Natural killer cell (primary cell): ENCODE data around the gene SAV1. TPM values are rescaled to one million over a fixed set of nuclear protein-coding genes. Genes with fewer than 3 reads are reported as not detected.

Experiments
- ATAC-seq, 3 donors: fragments of 150-1000 bp in 2 of 3; fragments of 200-7000 bp in 1 of 3; cut with Tn5 transposase; 1 replicate in 1 of 3; 2 replicates in 2 of 3; pipeline ENCODE4 v1.10.0; 2021; ENCODE audit warnings: mild to moderate bottlenecking in 2 of 3, moderate library complexity in 2 of 3
- DNase-seq, 2 donors: peaks; one replicate each; pipeline versions ENCODE4 v3.0.0 to v3.0.0-alpha.2; 2013 to 2021; ENCODE audit warnings: mixed read lengths in 1 of 2
- H3K27ac ChIP-seq: one replicate; pipeline ENCODE4 v1.5.1; 2013; ENCODE audit warnings: mild to moderate bottlenecking, low read length
- H3K27me3 ChIP-seq: one replicate; pipeline ENCODE4 v1.6.1; 2013; ENCODE audit warnings: low read length; ENCODE audit not compliant: control insufficient read depth, insufficient read depth
- H3K36me3 ChIP-seq: one replicate; pipeline ENCODE4 v1.6.1; 2013; ENCODE audit warnings: low read length; ENCODE audit not compliant: control insufficient read depth, insufficient read depth
- H3K4me1 ChIP-seq: one replicate; pipeline ENCODE4 v1.6.1; 2013; ENCODE audit warnings: low read length; ENCODE audit not compliant: control insufficient read depth, insufficient read depth
- H3K4me3 ChIP-seq: one replicate; pipeline ENCODE4 v1.5.1; 2013; ENCODE audit warnings: low read length
- H3K9me3 ChIP-seq: one replicate; pipeline ENCODE4 v1.6.1; 2013; ENCODE audit warnings: low read length; ENCODE audit not compliant: control insufficient read depth, insufficient read depth
- H3K27ac Mint-ChIP-seq, 2 donors: one replicate each; pipeline ENCODE4 v1.8.0; 2022; ENCODE audit warnings: mild to moderate bottlenecking in 2 of 2, mixed read lengths in 2 of 2, moderate library complexity in 1 of 2
- H3K27me3 Mint-ChIP-seq, 2 donors: one replicate each; pipeline ENCODE4 v1.8.0; 2022; ENCODE audit warnings: low read depth in 2 of 2, mixed read lengths in 2 of 2
- H3K36me3 Mint-ChIP-seq: one replicate; pipeline ENCODE4 v1.8.0; 2022; ENCODE audit warnings: mixed read lengths
- H3K4me1 Mint-ChIP-seq, 2 donors: one replicate each; pipeline ENCODE4 v1.8.0; 2022; ENCODE audit warnings: mixed read lengths in 2 of 2
- H3K4me3 Mint-ChIP-seq: one replicate; pipeline ENCODE4 v1.8.0; 2022; ENCODE audit warnings: mild to moderate bottlenecking, moderate library complexity, mixed read lengths
- H3K9me3 Mint-ChIP-seq, 2 donors: one replicate each; pipeline ENCODE4 v1.8.0; 2022; ENCODE audit warnings: mixed read lengths in 2 of 2
- CTCF ChIP-seq: fragments of 200-600 bp; IDR thresholded peaks from one replicate; pipeline ENCODE4 v1.8.0; 2022; ENCODE audit warnings: antibody characterized with exemption
- WGBS: methylation state at CpG from one replicate; pipeline ENCODE4 v1.1.7; 2013; ENCODE audit warnings: missing lambda C conversion rate; ENCODE audit not compliant: insufficient coverage; 5-methylcytosine and 5-hydroxymethylcytosine counted together
- intact Hi-C: fragments of 100-400 bp; cut with micrococcal nuclease; formaldehyde crosslinking; loops from one replicate; pipeline ENCODE4 v1.14.2; 2022
- total RNA-seq, 4 donors: library from RNA; stranded (reverse); fragments of 120-200 nt in 1 of 4; gene quantifications; one replicate each; pipeline versions ENCODE4 v1.2.3 to v1.2.4, GENCODE V29; 2013 to 2022

The SAV1 gene
- total RNA-seq, 3 donors from 2014 or later (not counting 1 experiment from before 2014, with no cell fraction given) = 3.0 to 6.6 (median 6.6) TPM

- H3K27ac ChIP-seq = no peak overlapping the region
- no peaks in the 10 kb centered on the region for H3K9me3 ChIP-seq
- no peaks in the 10 kb centered on the region for H3K27me3 ChIP-seq
- H3K36me3 Mint-ChIP-seq = no peaks in the 10 kb centered on the region
- H3K4me1 ChIP-seq = no peaks in the 10 kb centered on the region
- intact Hi-C loops = no loop called here
- no peak overlapping the region for H3K4me3 ChIP-seq
- H3K36me3 ChIP-seq = no peaks in the 10 kb centered on the region
- H3K27me3 Mint-ChIP-seq = peaks cover 0 to 4% of the 10 kb centered on the region in 2 donors
- no peak overlapping the region for H3K27ac Mint-ChIP-seq
- 94% methylated on average over 3 of the region's 3 CpGs for WGBS
- no peak for ATAC-seq
- no peaks in the 10 kb centered on the region for H3K4me1 Mint-ChIP-seq
- no peak for TF ChIP-seq CTCF
- DNase-seq = no peak
- H3K9me3 Mint-ChIP-seq = no peaks in the 10 kb centered on the region
- H3K4me3 Mint-ChIP-seq = no peak overlapping the region
Observed at GRCh38 chr14:50711043-50711442, 42.9 kb upstream of the SAV1 start.

- no peak overlapping the region for H3K27ac ChIP-seq
- H3K36me3 ChIP-seq = no peaks in the 10 kb centered on the region
- DNase-seq = no peak
- no peaks in the 10 kb centered on the region for H3K27me3 ChIP-seq
- ATAC-seq = no peak
- no peak for TF ChIP-seq CTCF
- H3K4me1 ChIP-seq = no peaks in the 10 kb centered on the region
- no peak overlapping the region for H3K27ac Mint-ChIP-seq
- H3K4me1 Mint-ChIP-seq = no peaks in the 10 kb centered on the region
- peaks cover 3 to 6% of the 10 kb centered on the region in 2 donors for H3K27me3 Mint-ChIP-seq
- no peak overlapping the region for H3K4me3 ChIP-seq
- H3K9me3 ChIP-seq = no peaks in the 10 kb centered on the region
- 95% methylated on average over 22 of the region's 22 CpGs for WGBS
- no peaks in the 10 kb centered on the region for H3K36me3 Mint-ChIP-seq
- H3K9me3 Mint-ChIP-seq = no peaks in the 10 kb centered on the region
- no peak overlapping the region for H3K4me3 Mint-ChIP-seq
- intact Hi-C loops = no loop called here
Observed at GRCh38 chr14:50705026-50705593, 37.0 kb upstream of the SAV1 start.

- H3K36me3 Mint-ChIP-seq = no peaks in the 10 kb centered on the region
- no peak overlapping the region for H3K4me3 Mint-ChIP-seq
- no peaks in the 10 kb centered on the region for H3K9me3 Mint-ChIP-seq
- H3K27me3 Mint-ChIP-seq = peaks cover 9% of the 10 kb centered on the region in 2 donors
- 96% methylated on average over 26 of the region's 26 CpGs for WGBS
- no peak overlapping the region for H3K27ac Mint-ChIP-seq
- DNase-seq (no peak), ATAC-seq (no peak)
- no peak for TF ChIP-seq CTCF
- H3K4me1 ChIP-seq = no peaks in the 10 kb centered on the region
- no peaks in the 10 kb centered on the region for H3K9me3 ChIP-seq
- H3K27me3 ChIP-seq = no peaks in the 10 kb centered on the region
- H3K4me1 Mint-ChIP-seq = no peaks in the 10 kb centered on the region
- intact Hi-C loops = no loop called here
- no peak overlapping the region for H3K27ac ChIP-seq
- H3K4me3 ChIP-seq = no peak overlapping the region
- H3K36me3 ChIP-seq = no peaks in the 10 kb centered on the region
Observed at GRCh38 chr14:50704454-50705010, 36.4 kb upstream of the SAV1 start.
